B cell (primary cell): ENCODE results near the gene TRIM2.

Source experiments
- EZH2 ChIP-seq: IDR thresholded peaks from 2 replicates; pipeline ENCODE4 v1.6.1; 2012; ENCODE audit warnings: borderline replicate concordance, low read depth, mild to moderate bottlenecking, moderate library complexity, low read length; ENCODE audit not compliant: insufficient read depth, poor library complexity, severe bottlenecking
- TF ChIP-seq, protein P1 (sequence below): fragments of 200-600 bp; IDR thresholded peaks from one replicate; pipeline ENCODE4 v1.8.0; 2022; ENCODE audit warnings: antibody characterized with exemption, mild to moderate bottlenecking

GRCh38 chr4:153366486-153366885, 162.2 kb downstream of the TRIM2 start:
- TF ChIP-seq, protein P1, sequence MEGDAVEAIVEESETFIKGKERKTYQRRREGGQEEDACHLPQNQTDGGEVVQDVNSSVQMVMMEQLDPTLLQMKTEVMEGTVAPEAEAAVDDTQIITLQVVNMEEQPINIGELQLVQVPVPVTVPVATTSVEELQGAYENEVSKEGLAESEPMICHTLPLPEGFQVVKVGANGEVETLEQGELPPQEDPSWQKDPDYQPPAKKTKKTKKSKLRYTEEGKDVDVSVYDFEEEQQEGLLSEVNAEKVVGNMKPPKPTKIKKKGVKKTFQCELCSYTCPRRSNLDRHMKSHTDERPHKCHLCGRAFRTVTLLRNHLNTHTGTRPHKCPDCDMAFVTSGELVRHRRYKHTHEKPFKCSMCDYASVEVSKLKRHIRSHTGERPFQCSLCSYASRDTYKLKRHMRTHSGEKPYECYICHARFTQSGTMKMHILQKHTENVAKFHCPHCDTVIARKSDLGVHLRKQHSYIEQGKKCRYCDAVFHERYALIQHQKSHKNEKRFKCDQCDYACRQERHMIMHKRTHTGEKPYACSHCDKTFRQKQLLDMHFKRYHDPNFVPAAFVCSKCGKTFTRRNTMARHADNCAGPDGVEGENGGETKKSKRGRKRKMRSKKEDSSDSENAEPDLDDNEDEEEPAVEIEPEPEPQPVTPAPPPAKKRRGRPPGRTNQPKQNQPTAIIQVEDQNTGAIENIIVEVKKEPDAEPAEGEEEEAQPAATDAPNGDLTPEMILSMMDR, result no peak
- no peak for TF ChIP-seq EZH2
